ENCODE data around the gene ABCB6.

Gene ABCB6

GRCh38 chr2:219176818-219177551 is 41.8 kb downstream of the ABCB6 start, which contains the start of gene CNPPD1 (continued):
- TF ChIP-seq ZBTB17 (tag by site-specific recombination; IDR thresholded peaks at IDR 0.05) (peak; percentile 59; the same call in 1 of the 2 replicates), ZNF626 (tag by site-specific recombination; IDR thresholded peaks at IDR 0.05) (no peak), ZNF449 (tag by site-specific recombination; IDR thresholded peaks at IDR 0.05) (no peak), ZSCAN18 (tag by site-specific recombination; IDR thresholded peaks at IDR 0.05) (no peak), GFI1B (tag by site-specific recombination; IDR thresholded peaks at IDR 0.05) (no peak), PBX3 (CRISPR knock-in tag; IDR thresholded peaks at IDR 0.05) (no peak; the same call in 1 of the 2 replicates), ZNF335 (tag by site-specific recombination; conservative IDR thresholded peaks at IDR 0.05) (peak; percentile 61; the same call in 1 of the 2 replicates), ZFP37 (tag by site-specific recombination; IDR thresholded peaks at IDR 0.05) (no peak), ZNF707 (tag by site-specific recombination; IDR thresholded peaks at IDR 0.05) (no peak)

- peak overlapping the region; percentile 78 for H3K4me3 ChIP-seq (ENCODE audit: low read depth, low read length)
- peak overlapping the region; percentile 79 for H3K27ac ChIP-seq (ENCODE audit: extremely low read depth, low read depth, low read length)
- POLR2A ChIA-PET: interaction anchor here (0.6 to 2.7 kb wide), 14 partner anchors 17 to 179 kb away, joined by 3 to 27 read pairs (median 4); partner anchors contain the start of genes ABCB6, ANKZF1, ATG9A and CFAP65
- CTCF ChIA-PET: interaction anchor here (0.5 to 8.4 kb wide), 16 partner anchors 9 to 365 kb away, joined by 3 to 101 read pairs (median 3); partner anchors contain the start of genes DNAJB2, GLB1L, NHEJ1 and STK16
- H3K9me3 ChIP-seq (ENCODE audit: control insufficient read depth, insufficient read depth, low read depth, low read length): no peaks in the 10 kb centered on the region
- peaks cover 6% of the 10 kb centered on the region; the same call in 1 of the 2 replicates for H3K4me1 ChIP-seq (ENCODE audit: control insufficient read depth, insufficient read depth, low read length)
- H3K36me3 ChIP-seq (ENCODE audit: control insufficient read depth in 2 of 2, insufficient read depth in 1 of 2, low read length in 2 of 2): peaks cover 4 to 55% of the 10 kb centered on the region in 2 experiments; a peak in 2 of 3 replicates
- TF ChIP-seq ZNF501 (tag by site-specific recombination; IDR thresholded peaks at IDR 0.05) (peak; percentile 43; the same call in 1 of the 2 replicates), ZBTB48 (tag by site-specific recombination; IDR thresholded peaks at IDR 0.05) (peak; percentile 23; the same call in 1 of the 2 replicates), ZNF555 (tag by site-specific recombination; conservative IDR thresholded peaks at IDR 0.05) (no peak), ZNF600 (tag by site-specific recombination; IDR thresholded peaks at IDR 0.05) (0 out of 2 replicates have a peak, but pooled peaks have one; percentile 13), ZBTB7A (tag by site-specific recombination; IDR thresholded peaks at IDR 0.05; ENCODE audit: low read depth) (peak; percentile 83; the same call in 1 of the 2 replicates), KLF17 (tag by site-specific recombination; IDR thresholded peaks at IDR 0.05) (peak; percentile 20; the same call in 1 of the 2 replicates), ZNF155 (tag by site-specific recombination; IDR thresholded peaks at IDR 0.05) (no peak), ZNF350 (tag by site-specific recombination; IDR thresholded peaks at IDR 0.05) (no peak), ZNF654 (tag by site-specific recombination; IDR thresholded peaks at IDR 0.05; ENCODE audit: low read depth) (no peak), ZNF138 (tag by site-specific recombination; IDR thresholded peaks at IDR 0.05; ENCODE audit: borderline replicate concordance) (no peak), CTCF (tag by site-specific recombination; IDR thresholded peaks at IDR 0.05) (peak; percentile 95), ZNF76 (tag by site-specific recombination; IDR thresholded peaks at IDR 0.05; ENCODE audit: borderline replicate concordance, low read depth) (peak; percentile 24; the same call in 1 of the 2 replicates), ZNF777 (tag by site-specific recombination; IDR thresholded peaks at IDR 0.05; ENCODE audit: borderline replicate concordance) (0 out of 2 replicates have a peak, but pooled peaks have one; percentile 19), KLF9 (tag by site-specific recombination; IDR thresholded peaks at IDR 0.05; ENCODE audit: low read depth) (no peak; the same call in 1 of the 2 replicates), ZNF274 (IDR thresholded peaks at IDR 0.05; ENCODE audit: low read length) (no peak), ZNF274 (tag by site-specific recombination; IDR thresholded peaks at IDR 0.05; ENCODE audit: borderline replicate concordance) (no peak)
Observed at GRCh38 chr2:219175928-219176817, 42.6 kb downstream of the ABCB6 start.
